ENCODE measurements around the gene TRDMT1. TPM values are rescaled to one million over a fixed set of nuclear protein-coding genes. Genes with fewer than 3 reads are reported as not detected.

TRDMT1 gene
- total RNA-seq, 1 donor from 2014 or later, result 5.7 TPM

DNA sequence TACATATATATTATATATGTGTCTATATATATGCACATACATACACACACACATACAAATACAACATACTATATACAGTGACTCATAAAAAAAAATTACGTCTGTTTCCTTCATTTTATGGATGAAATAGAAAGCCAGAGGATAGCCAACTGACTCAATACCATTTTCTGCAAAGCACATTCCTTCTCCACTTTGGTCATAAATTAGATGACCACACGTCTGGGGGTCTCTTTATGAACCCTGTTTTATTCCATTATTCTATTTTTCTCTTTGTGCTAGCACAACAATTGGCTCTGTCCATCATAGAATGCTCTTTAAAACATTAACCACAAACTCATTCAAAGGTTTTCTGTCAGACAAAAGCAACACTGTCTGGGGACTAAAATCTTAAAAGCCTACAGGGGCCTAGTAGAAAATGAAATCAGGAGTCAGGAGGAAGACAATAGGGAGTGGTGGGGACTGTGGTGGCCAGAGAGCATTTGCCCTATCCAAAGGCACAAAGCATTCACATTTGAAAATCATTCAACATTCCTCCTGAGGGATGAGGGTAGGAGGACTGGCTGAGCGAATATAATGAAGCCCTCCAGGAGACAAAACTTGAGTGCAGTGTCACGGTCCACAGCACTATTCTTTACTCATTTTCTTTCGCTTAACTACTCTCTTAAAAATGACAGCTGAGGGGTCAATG is 76.1 kb downstream of the TRDMT1 start:
- intact Hi-C loops (cut with DNase I), result no loop called here
- no peak for TF ChIP-seq CTCF (IDR thresholded peaks at IDR 0.05)

DNA sequence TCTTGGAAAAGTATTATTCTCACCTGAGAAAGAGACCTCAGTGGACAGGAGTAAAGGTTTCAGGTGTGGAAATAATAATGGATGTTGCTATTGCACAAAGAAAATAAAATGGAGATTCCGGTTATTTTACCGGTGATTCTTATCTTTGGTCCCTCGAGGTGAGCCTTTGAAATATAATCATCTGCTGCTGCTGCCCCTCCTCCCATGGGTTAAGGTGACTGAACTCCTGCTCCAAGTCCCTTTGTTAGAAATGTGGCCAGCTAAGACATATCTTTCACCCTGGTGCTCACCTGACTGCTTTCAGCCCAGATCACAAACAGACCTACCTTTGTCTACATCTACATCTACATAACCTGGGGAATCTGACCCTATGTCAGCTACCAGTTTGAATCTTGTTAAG is 77.5 kb downstream of the TRDMT1 start:
- no peak for DNase-seq (ENCODE audit: low spot score in 2 of 2)
- no peaks in the 10 kb centered on the region for H3K4me1 ChIP-seq
- no peaks in the 10 kb centered on the region for H3K36me3 ChIP-seq
- no peak overlapping the region for H3K27ac ChIP-seq
- no peaks in the 10 kb centered on the region for H3K9me3 ChIP-seq
- TF ChIP-seq CTCF (IDR thresholded peaks at IDR 0.05), result no peak
- H3K4me3 ChIP-seq, result no peak overlapping the region
- intact Hi-C loops (cut with DNase I), result no loop called here
- H3K27me3 ChIP-seq, result no peaks in the 10 kb centered on the region

More for the DNA sequence above, 76.1 kb downstream of the TRDMT1 start:
- no peak overlapping the region for H3K27ac ChIP-seq
- DNase-seq (ENCODE audit: low spot score in 2 of 2), result no peak
- H3K27me3 ChIP-seq, result no peaks in the 10 kb centered on the region
- no peaks in the 10 kb centered on the region for H3K9me3 ChIP-seq
- H3K4me1 ChIP-seq, result no peaks in the 10 kb centered on the region
- H3K4me3 ChIP-seq, result no peak overlapping the region
- no peaks in the 10 kb centered on the region for H3K36me3 ChIP-seq

GRCh38 chr10:17122726-17123661 is 78.5 kb downstream of the TRDMT1 start:
- Histone ChIP-seq H3K4me1 (no peaks in the 10 kb centered on the region), H3K27me3 (no peaks in the 10 kb centered on the region), H3K36me3 (no peaks in the 10 kb centered on the region), H3K27ac (no peak overlapping the region), H3K4me3 (no peak overlapping the region), H3K9me3 (no peaks in the 10 kb centered on the region)
- intact Hi-C loops (cut with DNase I), result no loop called here
- TF ChIP-seq CTCF (IDR thresholded peaks at IDR 0.05), result no peak
- no peak for DNase-seq (ENCODE audit: low spot score in 2 of 2)

GRCh38 chr10:17122052-17122451 is 79.4 kb downstream of the TRDMT1 start:
- no peak for DNase-seq (ENCODE audit: low spot score in 2 of 2)
- Histone ChIP-seq H3K9me3 (no peaks in the 10 kb centered on the region), H3K27ac (no peak overlapping the region), H3K27me3 (no peaks in the 10 kb centered on the region), H3K4me1 (no peaks in the 10 kb centered on the region), H3K4me3 (no peak overlapping the region), H3K36me3 (no peaks in the 10 kb centered on the region)
- no peak for TF ChIP-seq CTCF (IDR thresholded peaks at IDR 0.05)
- intact Hi-C loops (cut with DNase I), result no loop called here

DNA sequence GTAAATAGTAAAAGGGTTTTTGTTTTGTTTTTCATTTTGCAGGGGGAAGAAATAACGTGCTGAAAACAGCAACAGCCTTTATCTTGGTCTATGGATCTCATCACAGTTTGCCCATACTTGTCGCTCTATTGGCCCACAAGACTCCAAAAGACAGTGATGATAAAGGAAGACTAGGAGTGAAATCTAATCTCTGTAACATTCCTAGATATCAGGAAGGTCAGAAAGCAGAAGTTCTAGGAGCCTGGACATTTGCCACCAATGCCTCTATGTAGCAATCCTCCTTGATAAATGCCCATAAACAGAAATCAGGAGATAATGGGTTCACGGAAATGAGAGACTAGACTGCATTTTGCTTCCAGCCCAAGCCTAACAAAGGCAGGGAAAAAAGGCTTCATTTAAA is 80.8 kb downstream of the TRDMT1 start:
- H3K4me1 ChIP-seq, result no peaks in the 10 kb centered on the region
- no peaks in the 10 kb centered on the region for H3K27me3 ChIP-seq
- H3K27ac ChIP-seq, result no peak overlapping the region
- TF ChIP-seq CTCF (IDR thresholded peaks at IDR 0.05), result no peak
- intact Hi-C loops (cut with DNase I), result no loop called here
- DNase-seq (ENCODE audit: low spot score in 2 of 2), result no peak
- H3K9me3 ChIP-seq, result no peaks in the 10 kb centered on the region
- H3K4me3 ChIP-seq, result no peak overlapping the region
- no peaks in the 10 kb centered on the region for H3K36me3 ChIP-seq

All from ascending aorta (tissue), 2 donors.